Measurements from ENCODE around the gene ADAMTS18.
"Not testable (repeated sequence)": the region's sequence is repeated elsewhere in the genome, so short reads cannot be mapped to it uniquely, and the experiment has no call there.

ADAMTS18 gene

GRCh38 chr16:77282345-77282744 is 152.5 kb downstream of the ADAMTS18 start:
- Histone ChIP-seq H3K36me3 (ENCODE audit: insufficient read depth, low read length) (no peaks in the 10 kb centered on the region), H3K4me3 (ENCODE audit: low read length) (no peak overlapping the region), H3K9me3 (ENCODE audit: insufficient read depth, low read depth, low read length) (no peaks in the 10 kb centered on the region), H3K27ac (ENCODE audit: low read depth, low read length) (no peak overlapping the region), H3K4me1 (ENCODE audit: insufficient read depth, low read length) (no peaks in the 10 kb centered on the region), H3K27me3 (ENCODE audit: insufficient read depth, low read length) (no peaks in the 10 kb centered on the region), H3K9ac (ENCODE audit: low read depth, low read length) (no peak overlapping the region)
- 97% methylated on average over 2 of the region's 2 CpGs for WGBS

- H3K27ac ChIP-seq (ENCODE audit: low read depth, low read length); H3K9me3 ChIP-seq (ENCODE audit: insufficient read depth, low read depth, low read length); H3K4me1 ChIP-seq (ENCODE audit: insufficient read depth, low read length); H3K4me3 ChIP-seq (ENCODE audit: low read length); H3K9ac ChIP-seq (ENCODE audit: low read depth, low read length); H3K27me3 ChIP-seq (ENCODE audit: insufficient read depth, low read length); H3K36me3 ChIP-seq (ENCODE audit: insufficient read depth, low read length): not testable (repeated sequence)
- 83% methylated on average over 8 of the region's 8 CpGs for WGBS
These were observed 155.5 kb downstream of the ADAMTS18 start for GRCh38 chr16:77279316-77279715.

DNA sequence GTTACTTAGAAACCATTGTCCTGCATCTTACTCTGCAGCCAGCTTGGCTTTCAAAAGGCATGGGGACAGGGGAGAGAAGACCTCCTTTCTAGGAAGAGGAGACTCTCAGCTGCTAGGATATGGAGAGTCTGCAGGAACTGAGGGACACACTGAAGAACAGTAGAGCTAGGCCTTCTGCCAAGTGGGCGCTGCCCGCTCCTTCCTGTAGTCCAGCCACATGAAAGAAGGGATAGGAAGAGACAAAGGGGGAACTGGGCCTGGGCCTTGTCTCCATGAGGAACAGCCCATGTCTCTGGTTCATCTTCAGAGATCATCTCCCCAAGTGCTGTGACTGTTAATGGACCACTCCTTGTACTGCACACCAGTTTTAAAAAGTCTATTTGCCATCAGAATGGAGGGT is 157.3 kb downstream of the ADAMTS18 start:
- no peaks in the 10 kb centered on the region for H3K36me3 ChIP-seq (ENCODE audit: insufficient read depth, low read length)
- WGBS, result 100% methylated on average over 2 of the region's 2 CpGs
- 0 out of 2 replicates have a peak, but pooled peaks cover 6% of the 10 kb centered on the region for H3K4me1 ChIP-seq (ENCODE audit: insufficient read depth, low read length)
- H3K9me3 ChIP-seq (ENCODE audit: insufficient read depth, low read depth, low read length), result no peaks in the 10 kb centered on the region
- no peak overlapping the region for H3K4me3 ChIP-seq (ENCODE audit: low read length)
- no peak overlapping the region for H3K27ac ChIP-seq (ENCODE audit: low read depth, low read length)
- H3K9ac ChIP-seq (ENCODE audit: low read depth, low read length), result no peak overlapping the region
- peaks cover 3% of the 10 kb centered on the region; the same call in 1 of the 2 replicates for H3K27me3 ChIP-seq (ENCODE audit: insufficient read depth, low read length)

- no peaks in the 10 kb centered on the region for H3K9me3 ChIP-seq (ENCODE audit: insufficient read depth, low read depth, low read length)
- no peak overlapping the region for H3K9ac ChIP-seq (ENCODE audit: low read depth, low read length)
- no peaks in the 10 kb centered on the region for H3K36me3 ChIP-seq (ENCODE audit: insufficient read depth, low read length)
- peaks cover 3% of the 10 kb centered on the region; the same call in 1 of the 2 replicates for H3K27me3 ChIP-seq (ENCODE audit: insufficient read depth, low read length)
- H3K4me1 ChIP-seq (ENCODE audit: insufficient read depth, low read length), result 0 out of 2 replicates have a peak, but pooled peaks cover 6% of the 10 kb centered on the region
- H3K27ac ChIP-seq (ENCODE audit: low read depth, low read length), result no peak overlapping the region
- WGBS, result 92% methylated on average over 2 of the region's 2 CpGs
- H3K4me3 ChIP-seq (ENCODE audit: low read length), result no peak overlapping the region
These were observed 157.7 kb downstream of the ADAMTS18 start for GRCh38 chr16:77277141-77277540.

- H3K9me3 ChIP-seq (ENCODE audit: insufficient read depth, low read depth, low read length), result no peaks in the 10 kb centered on the region
- H3K27me3 ChIP-seq (ENCODE audit: insufficient read depth, low read length), result peaks cover 3% of the 10 kb centered on the region; the same call in 1 of the 2 replicates
- WGBS, result 96% methylated on average over 2 of the region's 2 CpGs
These were observed 158.2 kb downstream of the ADAMTS18 start for GRCh38 chr16:77276661-77277060.

GRCh38 chr16:77275303-77275702 is 159.5 kb downstream of the ADAMTS18 start:
- not testable (repeated sequence) for H3K4me3 ChIP-seq (ENCODE audit: low read length); H3K36me3 ChIP-seq (ENCODE audit: insufficient read depth, low read length); H3K4me1 ChIP-seq (ENCODE audit: insufficient read depth, low read length); H3K27me3 ChIP-seq (ENCODE audit: insufficient read depth, low read length); H3K9me3 ChIP-seq (ENCODE audit: insufficient read depth, low read depth, low read length); H3K27ac ChIP-seq (ENCODE audit: low read depth, low read length); H3K9ac ChIP-seq (ENCODE audit: low read depth, low read length)
- 94% methylated on average over 2 of the region's 2 CpGs for WGBS

More at GRCh38 chr16:77276661-77277060, 158.2 kb downstream of the ADAMTS18 start:
- Histone ChIP-seq H3K36me3 (ENCODE audit: insufficient read depth, low read length) (no peaks in the 10 kb centered on the region), H3K4me1 (ENCODE audit: insufficient read depth, low read length) (peaks cover 6% of the 10 kb centered on the region; the same call in 1 of the 2 replicates), H3K27ac (ENCODE audit: low read depth, low read length) (no peak overlapping the region), H3K4me3 (ENCODE audit: low read length) (no peak overlapping the region), H3K9ac (ENCODE audit: low read depth, low read length) (no peak overlapping the region)

DNA sequence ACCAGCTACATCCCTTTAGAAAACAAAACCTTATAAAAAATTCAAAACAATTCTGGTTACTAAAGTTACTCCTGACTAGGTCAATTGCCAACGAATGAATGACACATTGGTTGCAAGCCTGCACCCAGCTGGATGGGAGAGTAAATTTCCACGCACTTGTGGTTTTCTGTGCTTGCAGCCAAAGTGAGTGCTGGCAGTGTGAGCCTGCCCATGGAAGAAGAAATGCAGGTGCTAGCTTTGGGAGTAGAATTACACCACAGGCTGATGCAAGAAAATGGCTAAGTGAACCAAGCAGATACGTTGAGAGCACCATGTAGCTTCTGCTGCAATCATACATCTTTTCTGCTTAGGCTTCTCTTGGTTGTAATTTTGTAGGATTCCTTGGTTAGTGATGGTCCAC is 161.0 kb downstream of the ADAMTS18 start:
- H3K27ac ChIP-seq (ENCODE audit: low read depth, low read length), result no peak overlapping the region
- peaks cover 6% of the 10 kb centered on the region; the same call in 1 of the 2 replicates for H3K4me1 ChIP-seq (ENCODE audit: insufficient read depth, low read length)
- no peak overlapping the region for H3K9ac ChIP-seq (ENCODE audit: low read depth, low read length)
- H3K27me3 ChIP-seq (ENCODE audit: insufficient read depth, low read length), result peaks cover 3% of the 10 kb centered on the region; the same call in 1 of the 2 replicates
- WGBS, result 75% methylated on average over 3 of the region's 3 CpGs
- no peaks in the 10 kb centered on the region for H3K36me3 ChIP-seq (ENCODE audit: insufficient read depth, low read length)
- no peaks in the 10 kb centered on the region for H3K9me3 ChIP-seq (ENCODE audit: insufficient read depth, low read depth, low read length)
- no peak overlapping the region for H3K4me3 ChIP-seq (ENCODE audit: low read length)

DNA sequence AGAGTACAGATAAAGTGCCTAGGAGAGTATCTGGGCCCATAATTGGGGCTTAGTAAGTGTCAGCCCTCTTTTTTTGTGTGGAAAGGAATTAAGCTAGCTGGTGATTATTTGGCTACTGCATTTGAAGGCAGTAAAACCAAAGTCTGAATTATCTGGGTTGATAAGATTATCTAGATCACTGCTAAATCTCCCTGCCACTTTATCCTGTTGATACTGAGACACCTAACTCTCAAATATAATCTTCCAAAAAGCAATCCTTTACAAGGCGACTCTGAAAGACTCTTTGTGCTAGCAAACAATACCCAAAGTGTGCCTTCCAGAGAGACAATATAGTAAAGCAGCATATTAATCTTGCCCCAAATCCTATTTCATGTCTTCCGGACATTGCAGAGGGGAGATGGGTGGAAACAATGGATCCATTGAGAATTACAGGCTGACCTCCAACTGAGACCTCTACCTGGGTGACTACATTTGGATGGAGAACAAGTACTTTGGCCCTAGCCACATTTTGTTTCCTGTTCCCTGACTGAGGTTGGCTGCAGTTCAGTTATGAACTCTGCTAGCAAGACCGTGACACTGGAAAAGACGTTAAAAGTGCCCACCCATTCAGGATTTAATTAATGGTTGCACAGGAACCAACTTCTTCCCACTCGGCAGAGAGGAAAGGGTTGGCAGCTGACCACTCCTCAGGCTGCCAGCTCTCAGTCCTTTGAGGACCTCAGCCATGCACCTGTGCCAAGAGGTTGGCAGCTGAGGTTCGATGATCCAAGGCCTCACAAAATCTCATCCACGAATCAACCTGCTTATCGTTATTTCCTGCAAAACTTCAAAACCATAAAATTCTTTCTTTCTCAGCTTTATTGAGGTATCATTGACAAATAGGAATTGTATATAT is 163.1 kb downstream of the ADAMTS18 start:
- no peaks in the 10 kb centered on the region for H3K9me3 ChIP-seq (ENCODE audit: insufficient read depth, low read depth, low read length)
- peaks cover 3% of the 10 kb centered on the region; the same call in 1 of the 2 replicates for H3K27me3 ChIP-seq (ENCODE audit: insufficient read depth, low read length)
- 83% methylated on average over 8 of the region's 8 CpGs for WGBS
- no peak overlapping the region for H3K4me3 ChIP-seq (ENCODE audit: low read length)
- H3K27ac ChIP-seq (ENCODE audit: low read depth, low read length), result no peak overlapping the region
- H3K9ac ChIP-seq (ENCODE audit: low read depth, low read length), result no peak overlapping the region
- H3K4me1 ChIP-seq (ENCODE audit: insufficient read depth, low read length), result peaks cover 6% of the 10 kb centered on the region; the same call in 1 of the 2 replicates
- H3K36me3 ChIP-seq (ENCODE audit: insufficient read depth, low read length), result no peaks in the 10 kb centered on the region

- not testable (repeated sequence) for H3K27ac ChIP-seq (ENCODE audit: low read depth, low read length); H3K4me3 ChIP-seq (ENCODE audit: low read length); H3K9ac ChIP-seq (ENCODE audit: low read depth, low read length); H3K4me1 ChIP-seq (ENCODE audit: insufficient read depth, low read length); H3K9me3 ChIP-seq (ENCODE audit: insufficient read depth, low read depth, low read length); H3K27me3 ChIP-seq (ENCODE audit: insufficient read depth, low read length); H3K36me3 ChIP-seq (ENCODE audit: insufficient read depth, low read length)
- WGBS, result 100% methylated on average over 1 of the region's 1 CpG
These were observed 168.6 kb downstream of the ADAMTS18 start for GRCh38 chr16:77266185-77266584.

GRCh38 chr16:77262971-77263370 is 171.9 kb downstream of the ADAMTS18 start:
- 77% methylated on average over 3 of the region's 3 CpGs for WGBS
- Histone ChIP-seq H3K27ac (ENCODE audit: low read depth, low read length) (no peak overlapping the region), H3K9ac (ENCODE audit: low read depth, low read length) (no peak overlapping the region), H3K9me3 (ENCODE audit: insufficient read depth, low read depth, low read length) (no peaks in the 10 kb centered on the region; the same call in 1 of the 2 replicates), H3K27me3 (ENCODE audit: insufficient read depth, low read length) (no peaks in the 10 kb centered on the region), H3K4me3 (ENCODE audit: low read length) (no peak overlapping the region), H3K36me3 (ENCODE audit: insufficient read depth, low read length) (no peaks in the 10 kb centered on the region), H3K4me1 (ENCODE audit: insufficient read depth, low read length) (no peaks in the 10 kb centered on the region)

- Histone ChIP-seq H3K9me3 (ENCODE audit: insufficient read depth, low read depth, low read length) (no peaks in the 10 kb centered on the region), H3K9ac (ENCODE audit: low read depth, low read length) (no peak overlapping the region), H3K27me3 (ENCODE audit: insufficient read depth, low read length) (no peaks in the 10 kb centered on the region), H3K27ac (ENCODE audit: low read depth, low read length) (no peak overlapping the region), H3K4me3 (ENCODE audit: low read length) (no peak overlapping the region), H3K36me3 (ENCODE audit: insufficient read depth, low read length) (no peaks in the 10 kb centered on the region), H3K4me1 (ENCODE audit: insufficient read depth, low read length) (no peaks in the 10 kb centered on the region)
- 89% methylated on average over 4 of the region's 4 CpGs for WGBS
These were observed 184.4 kb downstream of the ADAMTS18 start for GRCh38 chr16:77250400-77250799.
